Superior temporal gyrus (tissue), 1 donor: ENCODE measurements around the gene CHRNB4.
"Not testable (repeated sequence)": the region's sequence is repeated elsewhere in the genome, so short reads cannot be mapped to it uniquely, and the experiment has no call there.

Experiments
- DNase-seq: peaks from one replicate; pipeline ENCODE4 v3.0.0-alpha.2; 2016; ENCODE audit errors: extremely low spot score

The CHRNB4 gene

GRCh38 chr15:78616506-78616905 is 24.5 kb downstream of the CHRNB4 start:
- no peak for DNase-seq

- no peak for DNase-seq
Observed at GRCh38 chr15:78615151-78615589, 25.8 kb downstream of the CHRNB4 start.

DNA sequence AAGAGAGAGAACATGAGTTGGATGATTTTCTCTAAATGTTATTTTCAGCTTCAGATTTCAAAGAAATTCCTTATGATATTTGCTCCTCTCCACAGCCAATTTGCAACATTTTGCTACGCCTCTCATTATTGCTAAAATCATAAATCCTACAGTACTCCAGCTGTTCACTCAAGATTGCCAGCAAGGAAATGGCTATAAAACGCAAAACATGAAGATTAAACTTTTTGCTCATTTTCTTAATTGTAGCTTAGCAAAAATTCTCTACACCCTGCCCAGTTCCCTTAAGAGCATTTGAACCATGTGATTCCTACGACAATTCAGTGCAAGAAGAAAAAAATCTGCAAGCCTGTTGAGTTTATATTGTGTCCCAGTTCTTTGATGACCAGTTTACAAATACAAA is 27.0 kb downstream of the CHRNB4 start:
- DNase-seq, result no peak

DNA sequence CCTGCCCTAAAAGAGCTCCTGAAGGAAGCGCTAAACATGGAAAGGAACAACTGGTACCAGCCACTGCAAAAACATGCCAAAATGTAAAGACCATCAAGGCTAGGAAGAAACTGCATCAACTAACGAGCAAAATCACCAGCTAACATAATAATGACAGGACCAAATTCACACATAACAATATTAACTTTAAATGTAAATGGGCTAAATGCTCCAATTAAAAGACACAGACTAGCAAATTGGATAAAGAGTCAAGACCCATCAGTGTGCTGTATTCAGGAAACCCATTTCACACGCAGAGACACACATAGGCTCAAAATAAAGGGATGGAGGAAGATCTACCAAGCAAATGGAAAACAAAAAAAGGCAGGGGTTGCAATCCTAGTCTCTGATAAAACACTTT is 31.5 kb downstream of the CHRNB4 start:
- not testable (repeated sequence) for DNase-seq

GRCh38 chr15:78605680-78606079 is 35.3 kb downstream of the CHRNB4 start:
- no peak for DNase-seq

- no peak for DNase-seq
Observed at GRCh38 chr15:78605201-78605600, 35.8 kb downstream of the CHRNB4 start.

GRCh38 chr15:78604420-78604819 is 36.6 kb downstream of the CHRNB4 start:
- no peak for DNase-seq

GRCh38 chr15:78603467-78603866 is 37.5 kb downstream of the CHRNB4 start:
- no peak for DNase-seq

DNA sequence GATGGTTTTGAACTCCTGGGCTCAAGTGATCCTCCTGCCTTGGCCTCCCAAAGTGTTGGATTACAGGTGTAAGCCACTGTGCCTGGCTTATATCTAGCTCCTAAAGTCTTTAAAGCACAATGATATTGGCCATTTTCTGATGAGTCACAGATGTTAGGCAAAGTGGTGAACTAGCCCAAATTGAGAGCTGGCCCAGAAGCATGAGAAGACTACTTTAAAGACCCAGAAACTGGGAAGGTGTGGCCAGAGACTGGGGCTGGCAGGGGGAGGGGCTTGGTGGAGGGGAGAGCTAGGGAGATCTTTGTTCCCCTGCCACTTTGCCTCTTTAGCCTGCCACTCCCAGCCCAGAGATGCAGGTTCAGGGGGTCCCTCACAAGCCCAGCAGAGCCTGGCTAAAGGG is 41.8 kb downstream of the CHRNB4 start:
- no peak for DNase-seq

- DNase-seq, result no peak
Observed at GRCh38 chr15:78598348-78598747, 42.7 kb downstream of the CHRNB4 start.

DNA sequence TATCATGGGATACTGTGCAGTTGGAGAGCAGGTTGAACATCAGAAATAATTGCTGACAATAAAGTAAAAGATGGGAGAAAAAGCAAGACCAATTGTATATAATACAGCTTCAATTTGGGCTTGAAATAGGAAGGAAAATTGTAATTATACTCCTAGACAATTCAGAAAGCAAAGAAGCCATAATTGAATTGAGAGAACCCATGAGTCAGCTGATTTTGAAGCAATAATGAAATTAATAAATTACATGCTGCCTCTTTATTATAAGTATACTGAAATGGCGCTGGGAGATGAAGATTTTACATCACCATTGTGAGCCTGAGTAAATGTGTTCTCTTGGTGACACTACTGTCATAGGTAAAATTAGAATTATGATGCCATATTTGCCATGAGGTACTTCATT is 43.4 kb downstream of the CHRNB4 start:
- no peak for DNase-seq

DNA sequence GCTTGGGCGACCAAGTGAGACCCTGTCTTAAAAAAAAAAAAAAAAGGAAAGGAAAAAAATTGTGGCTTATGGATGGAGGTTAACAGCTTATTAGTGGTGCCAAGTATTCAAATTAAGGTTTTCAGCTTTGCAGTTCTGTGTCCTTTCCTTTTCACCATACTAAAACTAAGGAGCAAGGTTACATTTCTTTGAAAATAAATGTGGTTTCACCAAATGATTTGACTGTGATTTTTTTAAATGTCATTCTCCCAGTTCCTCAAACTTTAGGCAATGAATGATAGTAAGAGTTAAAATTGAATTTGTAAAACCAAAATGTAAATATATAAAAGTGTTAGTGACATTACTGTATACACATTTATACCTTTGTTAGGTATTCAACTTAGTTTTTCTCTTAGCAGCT is 66.1 kb downstream of the CHRNB4 start:
- no peak for DNase-seq
